Measurements from ENCODE around the gene MOSMO. TPM values are rescaled to one million over a fixed set of nuclear protein-coding genes. Genes with fewer than 3 reads are reported as not detected.
"Not testable (repeated sequence)": the region's sequence is repeated elsewhere in the genome, so short reads cannot be mapped to it uniquely, and the experiment has no call there.

MOSMO gene
- total RNA-seq, 1 donor from 2014 or later: 33.9 TPM

DNA sequence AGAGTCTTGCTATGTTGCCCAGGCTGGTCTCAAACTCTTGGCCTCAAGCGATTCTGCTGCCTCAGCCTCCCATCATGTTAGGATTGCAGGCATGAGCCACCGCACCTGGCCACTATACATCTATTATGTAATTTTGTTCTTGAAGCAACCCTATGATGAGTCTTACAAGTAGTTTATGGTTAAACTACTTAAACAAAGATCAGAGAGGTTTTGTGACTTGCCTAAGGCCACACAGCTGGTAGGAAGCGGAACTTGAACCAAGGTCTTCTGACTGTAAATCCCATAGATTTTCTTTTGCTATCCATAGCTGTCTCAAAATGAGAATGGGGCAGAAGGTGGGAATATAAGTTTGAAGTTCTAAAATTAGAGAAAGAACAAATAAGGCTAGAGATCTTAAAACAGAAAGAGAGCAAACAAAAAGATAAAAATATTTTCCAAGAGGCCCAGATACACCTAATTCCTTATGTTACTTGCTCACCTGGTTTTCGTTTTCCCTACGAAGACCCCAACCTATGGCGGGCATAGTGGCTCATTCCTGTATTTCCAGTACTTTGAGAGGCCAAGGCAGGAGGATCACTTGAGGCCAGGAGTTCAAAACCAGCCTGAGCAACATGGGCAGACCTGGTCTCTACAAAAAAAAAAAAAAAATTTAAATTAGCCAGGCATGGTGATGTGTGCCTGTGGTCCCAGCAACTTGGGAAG, 116.8 kb downstream of the MOSMO start:
- Histone ChIP-seq H3K4me1 (no peaks in the 10 kb centered on the region), H3K27me3 (no peaks in the 10 kb centered on the region), H3K4me3 (no peak overlapping the region), H3K9me3 (no peaks in the 10 kb centered on the region), H3K36me3 (no peaks in the 10 kb centered on the region), H3K27ac (no peak overlapping the region)
- TF ChIP-seq POLR2AphosphoS5 (IDR thresholded peaks at IDR 0.05; ENCODE audit: insufficient read depth in 1 of 2, low read depth in 1 of 2) (no peak), POLR2A (IDR thresholded peaks at IDR 0.05) (no peak)
- TF ChIP-seq, protein P1, sequence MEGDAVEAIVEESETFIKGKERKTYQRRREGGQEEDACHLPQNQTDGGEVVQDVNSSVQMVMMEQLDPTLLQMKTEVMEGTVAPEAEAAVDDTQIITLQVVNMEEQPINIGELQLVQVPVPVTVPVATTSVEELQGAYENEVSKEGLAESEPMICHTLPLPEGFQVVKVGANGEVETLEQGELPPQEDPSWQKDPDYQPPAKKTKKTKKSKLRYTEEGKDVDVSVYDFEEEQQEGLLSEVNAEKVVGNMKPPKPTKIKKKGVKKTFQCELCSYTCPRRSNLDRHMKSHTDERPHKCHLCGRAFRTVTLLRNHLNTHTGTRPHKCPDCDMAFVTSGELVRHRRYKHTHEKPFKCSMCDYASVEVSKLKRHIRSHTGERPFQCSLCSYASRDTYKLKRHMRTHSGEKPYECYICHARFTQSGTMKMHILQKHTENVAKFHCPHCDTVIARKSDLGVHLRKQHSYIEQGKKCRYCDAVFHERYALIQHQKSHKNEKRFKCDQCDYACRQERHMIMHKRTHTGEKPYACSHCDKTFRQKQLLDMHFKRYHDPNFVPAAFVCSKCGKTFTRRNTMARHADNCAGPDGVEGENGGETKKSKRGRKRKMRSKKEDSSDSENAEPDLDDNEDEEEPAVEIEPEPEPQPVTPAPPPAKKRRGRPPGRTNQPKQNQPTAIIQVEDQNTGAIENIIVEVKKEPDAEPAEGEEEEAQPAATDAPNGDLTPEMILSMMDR (IDR thresholded peaks at IDR 0.05): no peak
- DNase-seq (ENCODE audit: extremely low spot score in 2 of 2): no peak
- intact Hi-C loops (cut with DNase I): no loop called here

DNA sequence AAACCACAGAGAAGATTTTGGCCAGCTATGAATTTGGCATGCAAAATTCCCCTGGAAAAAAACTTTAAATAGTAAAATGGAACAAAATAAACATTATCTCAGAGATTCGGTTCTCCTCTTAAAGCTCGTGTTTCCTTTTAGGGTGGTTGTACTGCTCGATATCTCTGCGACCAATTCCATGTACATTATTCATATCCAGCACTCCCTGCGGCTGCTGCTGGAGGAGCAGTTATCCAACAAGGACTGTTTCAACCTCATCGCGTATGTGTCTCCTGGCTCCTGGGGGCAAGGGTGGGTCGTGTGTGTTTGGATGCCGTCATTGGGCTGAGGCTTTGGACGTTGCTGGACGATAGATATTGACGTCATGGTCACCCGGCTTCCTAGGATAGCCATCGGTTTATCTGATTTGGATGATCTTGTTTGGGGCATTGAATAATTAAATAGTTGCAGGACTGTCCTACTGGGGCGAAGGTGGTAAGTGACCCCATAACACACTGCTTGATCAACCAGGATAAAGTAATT, 118.2 kb downstream of the MOSMO start:
- H3K9me3 ChIP-seq: no peaks in the 10 kb centered on the region
- DNase-seq (ENCODE audit: extremely low spot score in 2 of 2): no peak
- TF ChIP-seq POLR2AphosphoS5 (IDR thresholded peaks at IDR 0.05; ENCODE audit: insufficient read depth in 1 of 2, low read depth in 1 of 2): no peak
- no peak for TF ChIP-seq POLR2A (IDR thresholded peaks at IDR 0.05)
- TF ChIP-seq, protein P1 (IDR thresholded peaks at IDR 0.05): no peak
- intact Hi-C loops (cut with DNase I): no loop called here
- H3K27ac ChIP-seq: no peak overlapping the region
- no peaks in the 10 kb centered on the region for H3K4me1 ChIP-seq
- no peaks in the 10 kb centered on the region for H3K27me3 ChIP-seq
- no peaks in the 10 kb centered on the region for H3K36me3 ChIP-seq
- no peak overlapping the region for H3K4me3 ChIP-seq

DNA sequence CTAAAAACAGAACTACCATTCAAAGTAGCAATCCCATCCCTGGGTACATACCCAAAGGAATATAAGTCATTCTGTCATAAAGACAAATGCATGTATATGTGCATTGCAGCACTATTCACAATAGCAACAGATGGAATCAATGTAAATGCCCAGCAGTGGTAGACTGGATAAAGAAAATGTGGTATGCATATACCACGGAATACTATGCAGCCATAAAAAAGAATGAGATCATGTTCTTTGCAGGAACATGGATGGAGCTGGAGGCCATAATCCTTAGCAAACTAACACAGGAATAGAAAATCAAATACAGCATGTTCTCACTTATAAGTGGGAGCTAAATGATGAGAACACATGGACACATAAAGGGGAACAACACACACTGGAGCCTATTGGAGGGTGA, 120.6 kb downstream of the MOSMO start:
- H3K27me3 ChIP-seq; intact Hi-C loops (cut with DNase I); H3K27ac ChIP-seq; H3K4me1 ChIP-seq; H3K4me3 ChIP-seq; H3K36me3 ChIP-seq; DNase-seq (ENCODE audit: extremely low spot score in 2 of 2); H3K9me3 ChIP-seq: not testable (repeated sequence)

DNA sequence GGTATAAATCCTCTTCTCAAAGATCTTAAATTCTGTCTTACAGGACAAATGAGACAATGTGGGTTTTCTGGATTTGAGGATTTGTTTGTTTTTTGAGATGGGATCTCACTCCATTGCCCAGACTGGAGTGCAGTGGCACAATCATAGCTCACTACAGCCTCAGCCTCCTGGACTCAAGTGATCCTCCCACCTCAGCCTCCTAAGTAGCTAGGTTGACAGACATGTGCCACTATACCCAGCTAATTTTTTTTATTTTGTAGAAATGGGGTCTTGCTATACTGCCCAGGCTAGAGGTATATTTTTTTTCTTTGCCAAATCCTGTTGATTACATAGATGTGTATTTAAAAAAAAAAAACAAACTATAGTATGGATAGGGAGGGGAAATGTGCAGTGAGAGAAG, 122.6 kb downstream of the MOSMO start:
- no peaks in the 10 kb centered on the region for H3K4me1 ChIP-seq
- no peaks in the 10 kb centered on the region for H3K27me3 ChIP-seq
- H3K27ac ChIP-seq: no peak overlapping the region
- H3K9me3 ChIP-seq: no peaks in the 10 kb centered on the region
- no peak for DNase-seq (ENCODE audit: extremely low spot score in 2 of 2)
- intact Hi-C loops (cut with DNase I): no loop called here
- no peaks in the 10 kb centered on the region for H3K36me3 ChIP-seq
- H3K4me3 ChIP-seq: no peak overlapping the region
- TF ChIP-seq POLR2AphosphoS5 (IDR thresholded peaks at IDR 0.05; ENCODE audit: insufficient read depth in 1 of 2, low read depth in 1 of 2) (no peak), POLR2A (IDR thresholded peaks at IDR 0.05) (no peak)
- TF ChIP-seq, protein P1 (IDR thresholded peaks at IDR 0.05): no peak

DNA sequence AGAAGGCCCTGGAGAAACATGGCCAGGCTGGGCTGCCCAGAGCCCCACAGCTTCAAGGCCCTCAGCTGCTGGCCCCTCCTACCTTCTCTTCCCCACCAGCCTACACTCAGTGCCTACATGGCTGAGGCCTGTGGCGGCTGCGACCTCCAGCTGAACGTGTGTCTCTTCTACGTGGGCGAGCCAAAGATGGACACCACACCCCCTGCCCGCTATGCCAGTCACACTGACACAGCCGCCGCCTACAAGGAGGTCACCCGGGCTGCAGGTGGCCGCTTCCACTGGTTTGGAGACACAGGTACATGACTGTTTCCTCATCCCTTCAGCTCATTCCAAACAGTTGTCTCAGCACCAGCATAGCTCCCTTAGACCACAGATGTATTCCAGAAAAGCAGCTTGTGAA, 124.9 kb downstream of the MOSMO start:
- no peak for DNase-seq (ENCODE audit: extremely low spot score in 2 of 2)
- Histone ChIP-seq H3K36me3 (no peaks in the 10 kb centered on the region), H3K4me1 (no peaks in the 10 kb centered on the region), H3K27ac (no peak overlapping the region), H3K27me3 (no peaks in the 10 kb centered on the region), H3K4me3 (no peak overlapping the region), H3K9me3 (no peaks in the 10 kb centered on the region)
- TF ChIP-seq, protein P1 (IDR thresholded peaks at IDR 0.05): no peak
- TF ChIP-seq POLR2A (IDR thresholded peaks at IDR 0.05): no peak
- TF ChIP-seq POLR2AphosphoS5 (IDR thresholded peaks at IDR 0.05; ENCODE audit: insufficient read depth in 1 of 2, low read depth in 1 of 2): no peak
- intact Hi-C loops (cut with DNase I): no loop called here

Other genes starting within 250 kb of the MOSMO start
- 63.3 TPM for gene NPIPB4, start 150.4 kb upstream of the MOSMO start, total RNA-seq
- 155 TPM for gene UQCRC2, start 54.8 kb upstream of the MOSMO start, total RNA-seq
- gene PDZD9, start 7.0 kb upstream of the MOSMO start, total RNA-seq: not detected
- not detected for gene VWA3A, start 84.4 kb downstream of the MOSMO start, total RNA-seq
- not detected for gene SDR42E2, start 154.4 kb downstream of the MOSMO start, total RNA-seq
- 50.3 TPM for gene EEF2K, start 198.2 kb downstream of the MOSMO start, total RNA-seq

Measured in vagina (tissue), 2 donors.